Measurements from ENCODE around the gene MBL2. TPM values are rescaled to one million over a fixed set of nuclear protein-coding genes. Genes with fewer than 3 reads are reported as not detected.
A peak's percentile ranks its signal among the peaks of the same experiment; 100 is the strongest.

Gene MBL2
- total and polyA plus RNA-seq, 8 donors = 2.7 TPM; not detected in 7

GRCh38 chr10:52740913-52741675, 31.5 kb downstream of the MBL2 start:
- H3K27me3 ChIP-seq = no peaks in the 10 kb centered on the region
- no peak for TF ChIP-seq EP300 (IDR thresholded peaks at IDR 0.05)
- no peak for TF ChIP-seq POLR2AphosphoS5 (IDR thresholded peaks at IDR 0.05)
- no peak for TF ChIP-seq POLR2A (IDR thresholded peaks at IDR 0.05)
- TF ChIP-seq CTCF (IDR thresholded peaks at IDR 0.05) = peak in 5 of 7 experiments; percentile 77 to 87 (median 86)
- H3K4me1 ChIP-seq = no peaks in the 10 kb centered on the region
- 37 to 52% (median 40%) methylated on average over 5 of the region's 5 CpGs for WGBS, 5 donors
- peak; percentile 55 to 66 for DNase-seq
- H3K36me3 ChIP-seq = no peaks in the 10 kb centered on the region
- H3K4me3 ChIP-seq = no peak overlapping the region
- no peak overlapping the region for H3K27ac ChIP-seq
- intact Hi-C loops (cut with DNase I; ENCODE audit: low total_unique reads) = no loop called here
- peaks cover 0 to 2% (median 0%) of the 10 kb centered on the region in 4 donors for H3K9me3 ChIP-seq

DNA sequence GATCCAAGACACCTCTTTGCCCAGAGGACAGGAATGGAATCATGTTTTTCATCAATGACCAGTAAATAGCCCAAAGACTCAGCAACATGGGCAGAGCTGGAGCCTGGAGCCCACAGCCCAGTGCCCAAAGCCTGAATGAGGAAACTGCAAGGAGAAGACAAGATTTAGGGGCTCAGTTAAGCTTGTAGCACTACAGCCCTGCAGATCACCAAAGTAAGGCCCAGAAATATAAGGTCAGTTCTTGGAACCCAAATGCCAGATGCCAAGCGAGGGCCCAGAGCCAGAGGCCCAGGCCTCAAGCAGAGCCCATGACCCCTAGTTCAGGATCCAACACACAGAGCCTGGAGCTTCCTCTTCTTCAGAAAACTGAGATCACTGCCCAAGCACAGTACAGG, 32.4 kb downstream of the MBL2 start:
- intact Hi-C loops (cut with DNase I; ENCODE audit: low total_unique reads) = no loop called here
- peaks cover 0 to 4% (median 0%) of the 10 kb centered on the region in 4 donors for H3K9me3 ChIP-seq
- H3K27me3 ChIP-seq = no peaks in the 10 kb centered on the region
- H3K4me3 ChIP-seq = no peak overlapping the region
- 86 to 100% (median 96%) methylated on average over 1 of the region's 1 CpG; no CpG with 5 or more reads in 1 of the 5 donors for WGBS, 5 donors
- TF ChIP-seq POLR2AphosphoS5 (IDR thresholded peaks at IDR 0.05) = no peak
- TF ChIP-seq POLR2A (IDR thresholded peaks at IDR 0.05) = no peak
- no peak for TF ChIP-seq EP300 (IDR thresholded peaks at IDR 0.05)
- TF ChIP-seq CTCF (IDR thresholded peaks at IDR 0.05) = no peak
- no peaks in the 10 kb centered on the region for H3K36me3 ChIP-seq
- no peak for DNase-seq
- no peaks in the 10 kb centered on the region for H3K4me1 ChIP-seq
- no peak overlapping the region for H3K27ac ChIP-seq

DNA sequence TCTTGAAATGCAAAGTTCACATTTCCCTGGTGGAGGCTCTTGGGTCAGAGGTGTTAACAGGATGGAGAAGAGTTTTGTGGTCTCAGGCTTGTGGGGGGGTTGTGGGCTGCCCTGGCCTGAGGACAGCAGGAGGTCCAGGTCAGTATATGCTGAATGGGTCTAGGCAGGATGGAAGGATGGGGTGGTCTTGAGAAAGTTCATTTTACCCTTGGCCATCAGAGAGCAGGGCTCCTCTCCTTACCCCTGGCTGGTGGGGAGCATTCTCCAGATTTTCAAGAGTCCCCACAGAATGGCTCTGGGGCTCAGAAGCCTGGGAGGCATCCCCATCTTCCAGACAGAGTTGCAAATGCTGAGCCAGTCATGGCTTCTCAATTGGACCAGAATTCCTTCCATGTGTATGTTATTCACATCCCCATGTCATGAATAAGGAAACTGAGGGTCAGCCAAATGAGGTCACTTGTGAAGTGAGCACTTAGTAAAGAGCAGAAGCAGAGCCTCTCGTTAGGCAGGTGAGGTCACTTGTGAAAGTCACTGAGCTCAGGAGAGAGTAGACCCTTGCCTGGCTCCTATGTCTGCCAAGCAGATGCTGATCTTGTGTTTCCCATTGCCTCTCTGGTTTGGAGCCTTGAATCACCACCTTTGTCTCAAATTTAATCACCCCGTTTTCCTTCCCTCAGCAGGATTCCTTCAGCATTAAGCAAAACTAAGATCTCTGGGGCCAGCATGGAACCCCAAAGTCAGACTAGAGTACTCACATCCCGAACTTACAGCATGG, 33.0 kb downstream of the MBL2 start:
- Histone ChIP-seq H3K36me3 (no peaks in the 10 kb centered on the region), H3K27me3 (no peaks in the 10 kb centered on the region), H3K27ac (no peak overlapping the region), H3K4me3 (no peak overlapping the region), H3K9me3 (peaks cover 0 to 4% (median 0%) of the 10 kb centered on the region in 4 donors), H3K4me1 (no peaks in the 10 kb centered on the region)
- WGBS, 5 donors = 49 to 86% (median 66%) methylated on average over 3 of the region's 3 CpGs
- TF ChIP-seq CTCF (IDR thresholded peaks at IDR 0.05) = no peak
- no peak for TF ChIP-seq POLR2A (IDR thresholded peaks at IDR 0.05)
- TF ChIP-seq EP300 (IDR thresholded peaks at IDR 0.05) = no peak
- TF ChIP-seq POLR2AphosphoS5 (IDR thresholded peaks at IDR 0.05) = no peak
- intact Hi-C loops (cut with DNase I; ENCODE audit: low total_unique reads) = no loop called here
- no peak for DNase-seq

DNA sequence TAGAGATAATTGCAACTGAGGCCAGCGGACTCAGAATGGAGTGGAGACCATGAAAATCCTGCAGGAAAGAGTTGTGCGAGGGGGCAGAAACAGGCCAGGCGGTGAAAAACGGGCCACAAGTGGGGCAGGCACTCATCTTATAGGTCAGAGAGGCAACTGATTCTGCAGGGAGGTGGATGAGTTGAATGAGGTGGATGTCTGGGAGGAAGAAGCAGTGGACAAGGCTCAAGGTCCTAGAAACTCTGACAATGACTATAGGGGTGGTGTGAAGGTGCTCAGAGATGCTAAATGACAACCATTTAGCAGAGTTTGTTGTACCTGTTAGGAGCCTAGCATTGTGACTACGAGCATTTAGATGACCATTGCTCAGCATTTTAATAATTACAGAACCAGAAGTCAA, 33.6 kb downstream of the MBL2 start:
- Histone ChIP-seq H3K27me3 (no peaks in the 10 kb centered on the region), H3K36me3 (no peaks in the 10 kb centered on the region), H3K4me1 (no peaks in the 10 kb centered on the region), H3K27ac (no peak overlapping the region), H3K4me3 (no peak overlapping the region), H3K9me3 (peaks cover 0 to 4% (median 0%) of the 10 kb centered on the region in 4 donors)
- TF ChIP-seq EP300 (IDR thresholded peaks at IDR 0.05) (no peak), CTCF (IDR thresholded peaks at IDR 0.05) (no peak), POLR2AphosphoS5 (IDR thresholded peaks at IDR 0.05) (no peak), POLR2A (IDR thresholded peaks at IDR 0.05) (no peak)
- intact Hi-C loops (cut with DNase I; ENCODE audit: low total_unique reads) = no loop called here
- no peak for DNase-seq
- WGBS, 5 donors = 71 to 87% (median 81%) methylated on average over 5 of the region's 5 CpGs
